Medulla oblongata (tissue), 1 donor: ENCODE data around the gene ATP2B2.

Experiments used
- DNase-seq: peaks from one replicate; pipeline ENCODE4 v3.0.0-alpha.2; 2015; ENCODE audit errors: extremely low spot score

Gene ATP2B2

DNA sequence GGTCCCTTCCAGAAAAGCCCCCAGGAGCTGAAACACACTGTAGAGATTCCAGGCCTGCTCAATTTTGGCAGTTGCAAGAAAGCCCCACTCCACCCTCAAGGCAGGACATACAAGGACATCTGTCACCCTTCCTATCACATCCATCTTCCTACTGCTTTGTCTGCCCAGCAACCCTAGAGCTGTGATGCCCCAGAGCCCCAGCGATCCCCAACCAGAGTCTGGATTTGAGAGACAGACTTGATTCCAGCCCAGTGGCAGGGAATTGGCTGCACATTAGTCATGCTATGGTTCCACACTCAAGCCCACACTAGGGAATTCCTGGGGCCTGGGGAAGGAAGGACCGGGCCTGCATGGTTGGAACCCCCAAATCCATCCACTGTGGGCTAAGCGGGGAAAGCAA is 56.8 kb downstream of the ATP2B2 start:
- no peak for DNase-seq

DNA sequence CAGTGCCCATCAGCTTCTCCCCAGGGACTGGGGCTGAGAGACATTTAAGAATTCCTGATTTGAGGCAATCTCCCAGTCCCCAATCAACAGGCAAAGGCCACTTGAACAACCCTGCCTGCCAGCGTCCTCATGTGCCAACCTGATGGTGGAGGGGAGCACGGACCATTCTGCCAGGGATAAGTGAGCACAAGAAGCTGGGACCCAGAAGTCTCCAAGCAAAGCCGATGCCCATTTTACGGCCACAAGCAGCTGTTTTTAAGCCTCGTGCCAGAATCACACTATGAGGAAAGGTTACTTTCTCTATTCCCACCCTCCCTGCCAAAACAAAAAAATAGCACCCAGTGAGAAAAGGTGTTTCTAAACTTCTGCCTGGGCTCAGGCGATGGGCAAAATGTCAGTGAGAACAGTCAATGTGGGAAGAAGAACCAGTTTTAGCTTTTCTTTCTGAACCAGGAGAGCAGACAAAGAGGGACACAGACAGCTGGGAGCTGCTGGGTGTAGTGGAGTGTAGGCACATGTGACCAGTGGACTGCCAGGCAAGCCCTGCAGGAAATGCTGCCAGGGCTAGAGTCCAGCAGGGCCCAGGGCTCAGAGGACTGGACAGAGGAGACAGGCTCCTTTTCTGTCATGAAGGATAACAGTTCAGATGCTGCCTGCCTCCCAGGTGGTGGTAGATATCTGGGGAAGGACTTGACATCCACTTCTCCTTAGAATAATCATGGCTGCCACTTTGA is 57.7 kb downstream of the ATP2B2 start:
- peak; percentile 72 for DNase-seq

DNA sequence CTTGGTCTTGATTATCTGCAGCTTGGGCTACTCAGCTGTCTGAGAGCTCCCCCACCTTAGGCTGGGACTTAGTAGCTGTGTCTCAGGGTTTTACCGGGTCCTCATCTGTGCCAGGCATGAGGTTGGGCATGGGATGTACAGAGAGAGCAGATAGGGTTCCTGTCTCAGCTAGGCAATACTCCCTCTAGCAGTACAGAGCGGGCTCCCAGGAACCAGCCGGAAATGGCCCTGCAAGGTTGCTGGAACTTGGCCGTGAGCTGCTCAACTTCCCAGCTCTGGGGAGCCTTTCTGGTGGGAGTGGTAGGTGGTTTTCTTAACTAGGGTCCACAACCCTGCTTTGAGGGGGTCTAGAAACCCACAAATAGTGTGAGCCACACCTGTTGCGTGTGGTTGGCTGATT is 58.3 kb downstream of the ATP2B2 start:
- no peak for DNase-seq

DNA sequence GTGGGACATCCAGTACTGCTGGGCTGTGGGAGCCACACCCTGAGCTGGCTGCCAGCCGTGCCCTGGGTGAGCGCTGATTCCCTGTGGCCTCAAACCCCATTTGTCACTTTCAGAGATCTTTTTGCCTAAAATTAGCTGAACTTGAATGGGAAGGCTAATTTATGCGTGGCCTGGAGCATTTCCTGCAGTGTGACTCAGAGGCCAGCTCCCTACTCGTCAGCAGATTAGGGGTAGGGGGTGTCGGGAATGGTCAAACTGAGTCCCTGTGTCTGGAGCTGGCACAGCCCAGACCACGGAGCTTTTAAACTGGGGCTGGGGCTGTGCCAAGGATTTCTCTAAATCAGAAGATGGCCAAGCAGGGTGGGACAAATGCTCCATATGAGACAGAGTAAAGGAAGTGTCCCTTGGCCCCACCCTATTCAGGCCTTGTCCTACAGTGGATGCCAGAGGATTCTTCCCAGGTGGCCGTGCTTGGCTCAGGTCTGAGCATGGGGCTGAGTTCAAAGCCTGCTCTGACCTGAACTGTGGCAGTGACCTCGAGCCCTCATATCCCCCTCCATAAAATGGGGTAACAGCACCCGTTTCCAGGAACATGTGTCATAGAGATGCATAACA is 59.7 kb downstream of the ATP2B2 start:
- DNase-seq, result no peak

DNA sequence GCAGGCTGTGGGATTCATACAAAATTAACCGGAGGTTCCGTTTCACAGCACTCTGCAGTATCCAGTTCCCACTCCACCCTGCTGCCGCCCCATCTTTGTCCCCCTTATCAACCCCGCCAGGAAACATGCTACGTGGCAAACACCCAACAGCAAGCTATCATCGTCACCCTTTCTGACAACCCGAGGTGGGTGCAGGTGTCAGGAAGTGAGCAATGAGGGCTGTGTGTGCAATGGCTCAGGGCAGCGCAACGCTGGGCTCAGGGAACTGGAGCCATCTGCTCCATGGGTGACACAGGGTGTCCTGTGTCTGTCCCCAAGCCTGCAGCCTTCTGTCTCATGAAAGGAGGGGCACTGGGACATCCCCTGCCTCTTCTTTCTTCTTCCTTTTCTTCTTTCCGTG is 60.9 kb downstream of the ATP2B2 start:
- DNase-seq, result no peak

DNA sequence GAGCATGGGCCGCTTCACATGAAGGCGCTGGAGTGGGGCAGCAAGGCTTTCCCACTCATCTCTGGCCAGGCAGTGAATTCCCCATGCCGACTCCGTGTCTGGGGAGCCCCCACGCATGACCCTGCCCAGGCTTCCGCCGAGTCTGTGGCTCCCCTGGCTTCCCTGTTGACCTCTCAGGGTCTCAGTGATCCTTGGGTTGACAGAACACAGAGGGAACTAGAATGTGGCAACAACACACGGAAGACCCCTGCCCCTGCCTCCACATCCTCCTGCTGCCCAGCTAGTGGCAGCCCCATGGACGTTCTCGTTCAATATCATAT is 61.3 kb downstream of the ATP2B2 start:
- DNase-seq, result no peak

DNA sequence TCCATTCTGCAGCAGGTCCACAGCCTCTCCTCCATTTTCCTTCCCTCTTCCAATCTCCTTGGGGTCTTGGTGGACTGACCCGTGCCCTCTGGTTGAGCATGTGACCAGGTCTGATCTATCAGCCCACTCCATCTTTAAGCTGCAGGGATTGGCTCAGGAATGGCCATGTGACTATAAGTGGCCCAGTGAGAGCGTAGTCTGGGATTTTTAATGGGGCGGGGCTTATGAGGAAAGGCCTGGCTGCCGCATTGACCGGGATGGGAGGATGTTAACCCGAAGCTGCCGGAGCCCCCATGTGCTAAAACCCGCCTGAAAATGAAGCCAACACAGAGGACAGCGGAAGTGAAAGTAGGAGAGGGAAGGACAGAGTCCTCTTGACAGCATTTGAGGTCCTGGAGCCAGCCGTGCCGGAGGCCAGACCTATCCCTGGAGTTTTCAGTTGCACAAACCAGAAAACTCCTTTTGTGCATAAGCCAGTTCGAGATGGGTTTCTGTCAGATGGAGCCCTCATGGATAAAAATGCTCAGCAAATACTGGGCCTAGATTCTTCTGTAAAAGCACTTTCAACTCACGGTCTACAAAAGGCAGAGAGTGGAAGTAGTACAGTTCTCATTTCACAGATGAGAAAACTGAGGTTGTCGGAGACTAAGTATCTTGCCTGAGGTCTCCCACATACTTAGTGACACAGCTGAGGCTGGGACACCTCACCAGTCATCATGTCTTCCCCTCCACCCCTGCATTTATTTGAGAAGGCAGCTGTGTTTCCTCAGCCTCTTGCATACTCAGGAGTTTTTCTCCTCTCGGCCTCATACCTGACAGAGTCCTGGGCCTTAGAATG is 61.9 kb downstream of the ATP2B2 start:
- DNase-seq, result no peak

DNA sequence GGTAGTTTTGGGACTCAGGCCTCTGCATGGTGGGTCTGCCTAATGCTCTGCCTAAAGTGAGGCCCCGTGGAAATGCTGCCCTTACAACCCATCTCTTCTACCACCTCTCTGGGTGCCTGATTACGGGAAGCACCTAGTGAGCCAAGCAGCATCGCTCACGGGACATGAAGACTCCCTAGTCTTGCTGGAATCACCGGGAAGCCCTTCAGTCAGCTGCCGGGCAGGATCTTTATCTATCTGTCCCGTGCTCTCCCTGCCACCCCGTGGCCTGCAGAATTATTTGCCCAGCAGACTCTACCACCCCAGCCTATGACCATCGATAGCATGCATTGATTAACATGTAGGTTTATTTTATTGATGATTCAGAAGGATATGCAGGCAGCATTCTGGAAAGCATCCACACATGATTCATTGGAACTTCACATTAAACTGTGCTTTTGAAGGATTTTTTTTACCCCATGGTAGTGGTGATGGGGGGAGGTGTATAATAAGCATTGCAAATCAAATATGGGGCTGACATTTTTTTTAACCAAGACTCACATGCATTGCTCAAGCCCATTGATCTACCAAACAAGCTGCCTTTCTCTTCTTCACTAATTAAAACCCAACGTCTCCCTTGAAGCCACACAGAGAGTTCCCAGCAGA is 63.1 kb downstream of the ATP2B2 start:
- no peak for DNase-seq

DNA sequence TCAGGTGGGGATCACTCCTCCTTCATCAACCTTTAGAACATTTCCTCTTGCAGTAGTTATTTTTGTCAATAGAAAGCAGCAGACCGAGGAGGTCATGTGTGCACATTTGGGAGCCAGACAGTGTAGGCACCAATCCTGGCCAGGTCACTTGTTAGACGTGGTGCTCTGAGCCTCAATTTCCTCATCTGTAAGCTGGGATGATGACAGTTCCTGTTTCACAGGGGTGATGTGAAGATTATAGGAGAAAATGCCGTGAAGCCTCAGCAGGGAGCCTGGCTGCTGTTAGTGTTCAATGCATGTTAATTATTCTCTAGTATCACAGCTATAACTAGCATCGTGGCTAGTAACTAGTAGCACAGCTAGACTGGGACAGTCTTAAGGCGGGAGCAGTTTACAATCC is 64.7 kb downstream of the ATP2B2 start:
- DNase-seq, result no peak

DNA sequence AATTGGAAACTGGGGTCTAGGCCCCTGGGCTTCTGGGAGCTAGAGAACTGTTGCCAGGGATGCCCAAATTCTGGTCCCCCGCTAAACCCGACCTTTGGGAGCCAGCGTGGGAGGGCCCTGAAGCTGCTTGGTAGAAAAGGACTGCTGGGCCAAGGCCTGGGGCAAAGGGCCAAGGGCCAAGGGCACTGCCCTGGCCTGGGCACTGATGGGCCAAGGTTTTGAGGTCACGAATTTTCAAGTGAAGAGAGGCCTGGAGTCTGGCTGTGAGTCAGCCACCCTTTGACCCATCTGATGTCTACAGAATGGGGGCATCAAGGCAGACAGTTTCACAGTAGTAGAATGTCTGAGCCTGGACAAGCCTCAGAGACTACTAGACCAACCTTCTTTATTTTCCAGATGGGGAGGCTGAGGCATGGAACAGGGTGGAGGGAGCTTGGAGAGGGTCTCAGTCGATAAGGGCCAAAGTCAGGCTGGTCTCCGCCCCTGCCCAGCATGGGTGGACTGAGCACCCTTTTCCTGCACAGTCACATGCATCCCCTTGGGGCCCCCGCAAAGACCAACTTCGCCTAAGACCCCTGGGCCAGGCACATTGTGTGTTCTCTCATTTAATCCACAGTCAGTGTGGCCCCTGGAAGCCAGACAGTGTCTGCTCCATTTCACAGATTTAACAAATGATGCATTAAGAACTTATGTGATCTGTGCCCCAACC is 66.3 kb downstream of the ATP2B2 start:
- DNase-seq, result no peak

DNA sequence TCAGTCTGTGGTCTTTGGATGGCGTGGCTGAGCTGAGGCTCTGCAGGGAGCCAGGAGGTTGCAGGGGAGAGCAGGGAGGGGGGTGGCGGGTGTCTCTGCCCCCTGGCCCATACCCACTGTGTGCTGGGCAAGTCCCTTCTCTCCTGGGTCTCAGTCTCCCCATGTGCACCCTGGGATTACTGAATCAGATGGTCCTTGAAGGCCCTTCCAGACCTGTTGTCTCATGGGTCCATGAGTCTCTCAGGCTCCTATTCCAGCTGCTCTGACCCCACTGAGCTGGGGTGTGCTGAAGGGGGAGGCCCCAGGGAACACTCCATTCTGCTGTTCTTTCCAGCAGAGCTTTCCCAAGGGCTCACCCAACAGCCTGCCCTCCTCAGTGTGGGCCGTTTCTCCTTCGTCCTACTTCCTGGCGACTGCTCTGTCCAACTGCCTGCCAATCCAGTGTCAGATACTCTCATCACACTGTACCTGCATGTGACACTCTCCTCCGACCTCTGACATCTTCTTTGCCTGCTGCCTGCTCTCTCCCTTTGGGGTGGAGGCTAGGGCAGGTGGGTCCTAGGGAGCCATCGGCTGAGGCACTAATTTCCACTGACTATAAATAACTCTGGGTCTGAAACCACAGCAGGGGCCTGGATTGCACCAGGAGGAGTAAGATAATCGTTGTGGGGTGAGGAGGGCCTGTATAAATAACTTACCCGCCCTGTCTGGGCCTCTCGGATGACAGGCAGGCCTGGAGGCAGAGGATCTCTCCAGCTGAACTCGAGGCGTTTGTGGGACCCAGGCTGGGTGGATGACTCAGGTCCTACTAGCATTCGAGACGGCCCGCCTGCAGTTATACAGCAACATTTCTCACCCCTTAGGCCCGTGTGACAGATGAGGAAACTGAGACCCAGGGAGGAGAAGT is 67.1 kb downstream of the ATP2B2 start:
- no peak for DNase-seq

DNA sequence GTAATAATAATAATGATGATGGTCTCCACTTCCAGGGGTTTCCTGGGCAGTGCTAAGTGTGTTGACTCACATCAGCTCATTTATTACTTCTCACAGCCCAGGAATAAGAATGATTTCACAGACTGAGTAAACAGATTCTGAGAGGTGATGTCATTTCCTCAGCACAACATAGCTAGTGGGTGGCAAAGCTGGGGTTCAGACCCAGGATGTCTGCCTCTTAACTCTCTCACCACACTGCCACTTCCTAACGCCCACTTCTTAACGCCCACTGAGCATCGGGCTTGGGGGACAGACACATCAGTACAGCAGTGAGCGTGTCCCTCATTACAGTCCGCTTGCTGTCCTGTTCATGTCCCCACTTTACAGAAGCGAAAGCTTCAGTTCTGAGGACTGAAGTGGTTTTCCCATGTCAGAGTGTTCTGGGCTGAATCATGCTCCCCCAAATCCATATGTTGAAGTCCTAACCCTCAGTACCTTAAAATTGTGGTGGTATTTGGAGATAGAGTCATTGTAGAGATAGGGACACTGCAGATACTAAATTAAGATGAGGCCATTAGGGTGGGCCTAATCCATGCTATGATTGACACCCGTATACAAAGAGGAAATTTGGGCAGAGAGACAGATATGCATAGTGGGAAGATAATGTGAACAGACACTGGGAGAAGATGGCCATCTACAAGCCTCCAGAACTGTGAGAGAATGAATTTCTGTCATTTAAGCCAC is 68.0 kb downstream of the ATP2B2 start:
- no peak for DNase-seq

DNA sequence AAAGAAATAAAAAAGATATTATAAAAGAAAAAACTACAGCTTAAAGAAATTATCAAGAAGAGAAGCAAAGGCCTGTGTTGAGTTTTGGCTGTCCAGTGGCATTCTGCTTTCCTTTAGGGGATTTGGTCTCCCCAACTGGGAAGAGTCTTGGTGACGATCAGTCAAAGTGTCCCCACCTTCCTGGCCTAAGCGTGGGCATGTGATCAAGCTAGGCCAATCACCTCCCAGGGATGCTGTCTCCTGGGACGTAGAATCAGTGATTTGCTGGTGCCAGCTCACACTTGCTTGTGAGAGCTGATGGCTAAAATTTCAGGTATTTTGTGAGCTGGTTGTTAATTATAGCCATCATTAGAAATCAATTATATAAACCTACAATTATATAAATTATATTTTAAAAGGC is 69.5 kb downstream of the ATP2B2 start:
- DNase-seq, result no peak

DNA sequence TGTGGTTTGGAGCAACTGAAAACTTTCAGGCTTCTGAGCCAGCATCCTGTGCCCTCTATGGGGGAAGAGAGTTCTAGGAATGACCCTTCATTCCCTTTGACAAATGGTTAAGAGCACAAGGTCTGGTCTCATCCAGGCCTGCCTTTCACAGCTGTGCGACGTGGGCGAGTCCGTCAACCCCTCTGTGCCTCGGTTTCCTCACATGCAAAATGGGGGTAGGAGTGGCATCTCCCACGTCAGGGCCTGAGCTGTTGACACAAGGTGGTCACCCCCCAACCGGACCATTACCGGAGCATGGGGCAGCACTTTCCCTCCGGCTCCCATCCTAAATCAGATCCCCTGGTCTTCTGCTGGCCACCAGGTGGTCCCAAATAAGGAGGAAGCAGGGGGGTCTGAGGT is 70.4 kb downstream of the ATP2B2 start:
- DNase-seq, result no peak

DNA sequence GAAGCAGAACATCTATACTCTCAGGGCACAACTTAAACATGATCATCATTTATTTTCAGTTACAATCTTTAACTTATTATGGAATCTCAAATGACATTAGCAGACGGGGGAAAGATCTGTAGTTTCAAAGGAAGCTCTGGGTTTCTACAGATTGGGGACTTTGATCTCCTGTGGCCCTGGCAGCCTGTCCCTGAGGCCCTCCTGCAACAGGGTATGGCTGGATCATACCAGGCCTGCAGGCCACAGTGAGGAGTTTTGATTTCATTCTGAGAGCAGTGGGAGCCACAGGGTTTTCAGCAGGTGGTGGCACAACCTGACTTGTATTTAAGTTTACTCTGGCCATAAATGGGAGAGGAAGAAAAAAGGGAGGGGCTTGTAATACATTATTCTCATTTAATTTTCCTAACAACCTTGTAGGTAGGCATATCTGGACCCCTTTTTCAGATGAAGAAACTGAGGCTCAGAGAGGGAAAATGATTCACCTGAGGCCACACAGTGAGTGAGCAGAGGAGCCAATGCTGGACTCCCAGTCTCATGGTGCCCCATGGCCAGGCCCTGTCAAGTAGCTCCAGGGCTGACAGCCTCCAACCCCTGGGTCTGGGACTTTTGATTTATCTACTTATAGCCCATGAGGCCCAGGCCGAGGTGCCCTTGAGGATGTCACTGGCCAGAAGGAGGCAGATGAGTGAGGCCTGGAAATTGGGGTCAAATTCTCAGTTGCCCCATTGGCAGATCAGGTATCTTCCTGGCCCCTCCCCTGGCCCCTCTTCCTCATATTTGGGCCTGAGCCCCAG is 71.0 kb downstream of the ATP2B2 start:
- no peak for DNase-seq

DNA sequence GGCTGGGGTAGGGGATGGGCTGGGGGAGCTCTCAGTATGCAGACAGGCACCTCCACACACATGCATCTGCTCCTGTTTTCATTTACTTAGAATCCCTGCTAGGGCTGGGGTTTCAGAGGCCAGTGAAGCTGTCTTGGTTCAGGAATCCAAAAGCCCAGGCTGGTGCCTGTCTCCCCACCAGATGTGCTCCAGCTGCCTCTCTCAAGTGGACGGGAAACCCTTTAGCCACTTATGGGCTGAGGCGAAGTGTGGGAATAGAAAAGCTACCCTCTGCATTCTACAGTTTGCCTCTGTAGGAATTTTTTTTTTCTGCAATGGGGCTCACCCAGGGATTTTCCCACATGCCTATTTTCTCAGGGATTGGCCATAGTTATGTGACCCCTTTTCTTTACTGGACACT is 72.5 kb downstream of the ATP2B2 start:
- no peak for DNase-seq

DNA sequence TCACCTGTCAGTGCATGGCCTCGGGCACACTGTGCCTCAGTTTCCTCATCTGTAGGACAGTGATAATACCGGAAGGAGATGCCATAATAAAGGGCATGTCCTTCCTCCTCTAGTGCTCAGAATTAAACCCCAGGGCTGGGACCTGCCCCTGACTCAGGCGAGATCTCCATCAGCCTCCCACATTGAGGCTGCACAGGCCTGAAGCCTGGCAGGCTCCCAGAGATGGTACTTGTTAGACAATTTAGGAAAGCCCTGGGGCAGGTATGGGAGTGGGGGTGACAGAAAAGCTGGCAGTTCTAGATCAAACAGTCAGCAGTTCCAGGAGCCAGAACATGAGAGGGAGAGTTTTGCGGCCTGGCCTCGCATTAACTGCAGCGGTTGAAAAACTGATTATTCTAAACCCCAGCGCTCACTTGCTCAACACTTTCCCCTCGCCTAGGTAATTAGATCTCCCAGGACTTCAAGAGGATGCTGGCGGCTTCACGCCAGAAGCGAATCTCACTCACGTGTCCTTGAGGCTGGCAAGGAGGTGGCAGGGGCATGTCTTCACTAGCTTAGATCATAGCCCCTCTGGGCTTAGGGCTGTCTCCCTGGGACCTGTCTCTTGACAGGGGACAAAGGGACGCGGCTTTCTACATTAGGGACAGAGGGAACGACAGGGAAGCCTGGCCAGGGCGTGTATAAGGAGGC is 73.1 kb downstream of the ATP2B2 start:
- DNase-seq, result no peak

DNA sequence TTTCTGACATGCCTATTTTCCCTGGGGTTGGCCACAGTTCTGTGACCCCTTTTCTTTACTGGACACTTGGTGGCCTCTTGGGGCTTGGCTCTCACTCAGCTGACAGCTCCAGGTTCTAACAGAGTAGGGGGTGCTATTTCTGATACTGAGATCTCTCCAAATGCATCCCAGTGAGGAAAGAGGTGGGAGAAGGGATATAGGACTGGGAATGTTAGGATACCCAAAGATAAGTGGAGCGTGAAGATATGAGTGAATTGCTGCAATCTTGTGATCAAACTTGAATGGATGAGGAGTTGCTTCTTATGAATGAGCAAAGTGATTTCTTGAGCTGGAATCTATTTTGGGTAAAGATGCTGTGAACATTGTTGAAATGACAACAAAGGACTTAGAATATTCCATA is 74.6 kb downstream of the ATP2B2 start:
- no peak for DNase-seq
